ENCODE data around the gene SLC36A3.

SLC36A3 gene

GRCh38 chr5:151228986-151229385, 74.6 kb downstream of the SLC36A3 start:
- DNase-seq, result no peak
- Histone ChIP-seq H3K36me3 (no peaks in the 10 kb centered on the region), H3K4me3 (ENCODE audit: low read depth, low read length) (no peak overlapping the region), H3K4me1 (no peaks in the 10 kb centered on the region), H3K9me3 (no peaks in the 10 kb centered on the region), H3K27me3 (peaks cover 11% of the 10 kb centered on the region)
- no peak for TF ChIP-seq CTCF (IDR thresholded peaks at IDR 0.05; ENCODE audit: low read depth, low read length)

GRCh38 chr5:151227918-151228447, 75.6 kb downstream of the SLC36A3 start:
- Histone ChIP-seq H3K4me1 (no peaks in the 10 kb centered on the region), H3K36me3 (no peaks in the 10 kb centered on the region)

More at GRCh38 chr5:151227918-151228447, 75.6 kb downstream of the SLC36A3 start:
- Histone ChIP-seq H3K27me3 (peaks cover 11% of the 10 kb centered on the region), H3K4me3 (ENCODE audit: low read depth, low read length) (no peak overlapping the region), H3K9me3 (no peaks in the 10 kb centered on the region)
- no peak for DNase-seq
- TF ChIP-seq CTCF (IDR thresholded peaks at IDR 0.05; ENCODE audit: low read depth, low read length), result no peak

Measured in BE2C (cell line).